Cardiac fibroblast (primary cell): Measurements from ENCODE around the gene ZNF239.
A peak's percentile ranks its signal among the peaks of the same experiment; 100 is the strongest.
"Not testable (repeated sequence)": the region's sequence is repeated elsewhere in the genome, so short reads cannot be mapped to it uniquely, and the experiment has no call there.

Experiments
- DNase-seq, 2 donors: peaks; one replicate each; pipeline versions ENCODE4 v3.0.0 to v3.0.0-alpha.2; 2010; ENCODE audit warnings: low read depth in 2 of 2
- H3K4me3 ChIP-seq, 2 donors: replicated peaks in 1 of 2; 1 replicate in 1 of 2; 2 replicates in 1 of 2; pipeline ENCODE4 v1.5.1; 2011; ENCODE audit warnings: low read depth in 2 of 2, low read length in 2 of 2, mild to moderate bottlenecking in 2 of 2, moderate library complexity in 1 of 2
- CTCF ChIP-seq: IDR thresholded peaks from one replicate; pipeline ENCODE4 v1.5.1; 2011; ENCODE audit warnings: low read depth, mild to moderate bottlenecking, low read length, inconsistent platforms

Gene ZNF239

GRCh38 chr10:43607199-43607573, 32.8 kb upstream of the ZNF239 start:
- TF ChIP-seq CTCF, result no peak
- DNase-seq, result no peak
- peak overlapping the region; percentile 72 to 78 for H3K4me3 ChIP-seq

GRCh38 chr10:43606323-43607198, 32.1 kb upstream of the ZNF239 start, which contains the start of gene ZNF485:
Gene ZNF485 (plus strand): TSS chr10:43606438. CDS start chr10:43607051, 613 bp downstream.
- H3K4me3 ChIP-seq, result peak within 1 kb of the TSS; percentile 72 to 78
- no peak for TF ChIP-seq CTCF
- peak; percentile 63 to 68 for DNase-seq

GRCh38 chr10:43605850-43606322, 31.5 kb upstream of the ZNF239 start:
- DNase-seq, result no peak
- peak overlapping the region; percentile 72 to 78 for H3K4me3 ChIP-seq
- no peak for TF ChIP-seq CTCF

GRCh38 chr10:43601576-43601975, 27.2 kb upstream of the ZNF239 start:
- H3K4me3 ChIP-seq, DNase-seq: not testable (repeated sequence)

- TF ChIP-seq CTCF, result no peak
- DNase-seq, result no peak
- no peak overlapping the region for H3K4me3 ChIP-seq
Observed at GRCh38 chr10:43599333-43599732, 24.9 kb upstream of the ZNF239 start.

- peak; percentile 68 to 73 for DNase-seq
- no peak for TF ChIP-seq CTCF
- H3K4me3 ChIP-seq, result no peak overlapping the region
Observed at GRCh38 chr10:43598446-43598845, 24.0 kb upstream of the ZNF239 start.

- no peak for TF ChIP-seq CTCF
- H3K4me3 ChIP-seq, result no peak overlapping the region
- DNase-seq, result peak in 1 of 2 donors; percentile 12
Observed at GRCh38 chr10:43596546-43596945, 22.1 kb upstream of the ZNF239 start.
